WTC11 (cell line): Measurements from ENCODE around the gene TACC2.

Source experiments
- ATF1 ChIP-seq: sonication (generic); formaldehyde crosslinking; IDR thresholded peaks from 2 replicates; pipeline ENCODE4 v1.8.1; 2023; ENCODE audit warnings: mild to moderate bottlenecking, moderate library complexity, missing genetic modification reagents
- CBFB ChIP-seq: sonication (generic); formaldehyde crosslinking; IDR thresholded peaks from 2 replicates; pipeline ENCODE4 v1.8.1; 2022; ENCODE audit warnings: mild to moderate bottlenecking, low read depth, missing genetic modification reagents
- CREM ChIP-seq: sonication (generic); formaldehyde crosslinking; IDR thresholded peaks from 2 replicates; pipeline ENCODE4 v1.8.1; 2022; ENCODE audit warnings: mild to moderate bottlenecking, missing genetic modification reagents, moderate library complexity
- CTCF ChIP-seq: fragments of 200-600 bp; IDR thresholded peaks from 2 replicates; pipeline ENCODE4 v1.8.0; 2022; ENCODE audit warnings: antibody characterized with exemption
- E2F1 ChIP-seq: sonication (generic); formaldehyde crosslinking; IDR thresholded peaks from 2 replicates; pipeline ENCODE4 v1.8.0; 2022; ENCODE audit warnings: mild to moderate bottlenecking, missing genetic modification reagents
- EMX1 ChIP-seq: fragments of 250-450 bp; sonication (Bioruptor Pico); IDR thresholded peaks from 2 replicates; pipeline ENCODE4 v1.8.0; 2021; ENCODE audit warnings: mild to moderate bottlenecking
- IRF1 ChIP-seq: sonication (generic); formaldehyde crosslinking; IDR thresholded peaks from 2 replicates; pipeline ENCODE4 v1.8.0; 2023; ENCODE audit warnings: missing genetic modification reagents
- TCF7 ChIP-seq: sonication (generic); formaldehyde crosslinking; IDR thresholded peaks from 2 replicates; pipeline ENCODE4 v1.8.0; 2022; ENCODE audit warnings: mild to moderate bottlenecking, low read depth, missing genetic modification reagents, moderate library complexity
- ZNF121 ChIP-seq: sonication (generic); formaldehyde crosslinking; IDR thresholded peaks from 2 replicates; pipeline ENCODE4 v1.8.0; 2023; ENCODE audit warnings: missing genetic modification reagents

GRCh38 chr10:122013311-122013780, 24.4 kb downstream of the TACC2 start:
- no peak for TF ChIP-seq CTCF
- TF ChIP-seq CREM (CRISPR knock-in tag) = no peak
- TF ChIP-seq CBFB (CRISPR knock-in tag) = no peak
- TF ChIP-seq ZNF121 (CRISPR knock-in tag) = no peak
- no peak for TF ChIP-seq ATF1 (CRISPR knock-in tag)
- TF ChIP-seq IRF1 (CRISPR knock-in tag) = no peak
- TF ChIP-seq EMX1 (CRISPR knock-in tag) = no peak
- TF ChIP-seq E2F1 (CRISPR knock-in tag) = no peak
- no peak for TF ChIP-seq TCF7
